Measurements from ENCODE around the gene IFT43. TPM values are rescaled to one million over a fixed set of nuclear protein-coding genes. Genes with fewer than 3 reads are reported as not detected.

Gene IFT43
- polyA plus RNA-seq, 1 experiment: 41.4 TPM

- POLR2A ChIA-PET: no interaction called here
Measured at GRCh38 chr14:76131071-76131965, 145.8 kb downstream of the IFT43 start.

GRCh38 chr14:76133103-76133502, 147.5 kb downstream of the IFT43 start:
- Histone ChIP-seq H3K9me3 (ENCODE audit: control insufficient read depth, insufficient read depth, low read length) (no peaks in the 10 kb centered on the region), H3K27me3 (ENCODE audit: control insufficient read depth, insufficient read depth, low read length) (peaks cover 38% of the 10 kb centered on the region), H3K4me3 (ENCODE audit: low read depth, low read length) (no peak overlapping the region), H3K27ac (ENCODE audit: low read depth, low read length) (no peak overlapping the region)
- DNase-seq (ENCODE audit: low read depth, low spot score): no peak
- POLR2A ChIA-PET: no interaction called here
- TF ChIP-seq CTCF (IDR thresholded peaks at IDR 0.05; ENCODE audit: low read depth, low read length): no peak
- CTCF ChIA-PET: no interaction called here

More at GRCh38 chr14:76131071-76131965, 145.8 kb downstream of the IFT43 start:
- DNase-seq (ENCODE audit: low read depth, low spot score): no peak
- Histone ChIP-seq H3K9me3 (ENCODE audit: control insufficient read depth, insufficient read depth, low read length) (no peaks in the 10 kb centered on the region), H3K27me3 (ENCODE audit: control insufficient read depth, insufficient read depth, low read length) (peaks cover 21% of the 10 kb centered on the region), H3K4me3 (ENCODE audit: low read depth, low read length) (no peak overlapping the region), H3K27ac (ENCODE audit: low read depth, low read length) (no peak overlapping the region)
- CTCF ChIA-PET: no interaction called here
- no peak for TF ChIP-seq CTCF (IDR thresholded peaks at IDR 0.05; ENCODE audit: low read depth, low read length)

Other genes with a start within 250 kb of the IFT43 start
- 3.3 and 3.6 TPM in 2 replicates for gene TGFB3, start 3.8 kb upstream of the IFT43 start, polyA plus RNA-seq (2011; rRNA removed)
- gene GPATCH2L, start 166.2 kb downstream of the IFT43 start, polyA plus RNA-seq (2011; rRNA removed): 29.5 and 32.2 TPM in 2 replicates

Data from AG04450 (cell line).